Activated CD4-positive, alpha-beta memory T cell treated with anti-CD3 and anti-CD28 coated beads for 36 hours (primary cell): ENCODE measurements around the gene GPR37L1. TPM values are rescaled to one million over a fixed set of nuclear protein-coding genes. Genes with fewer than 3 reads are reported as not detected.
A peak's percentile ranks its signal among the peaks of the same experiment; 100 is the strongest.

ENCODE experiments used
- CTCF ChIA-PET: fragments of 350-600 bp; sonication (Branson Sonifier 250); formaldehyde crosslinking; loops from one replicate; lab custom pipeline; 2021; ENCODE audit warnings: antibody characterized with exemption, inconsistent platforms; lab: Charles Lee
- POLR2A ChIA-PET: fragments of 350-600 bp; sonication (Branson Sonifier 250); formaldehyde crosslinking; loops from one replicate; lab custom pipeline; 2021; ENCODE audit warnings: antibody characterized with exemption; lab: Charles Lee
- DNase-seq: peaks from one replicate; pipeline ENCODE4 v3.0.0-alpha.2; 2020
- H3K27ac Mint-ChIP-seq: one replicate; pipeline ENCODE4 v1.8.0; 2021; ENCODE audit warnings: mixed read lengths
- H3K27me3 Mint-ChIP-seq: one replicate; pipeline ENCODE4 v1.8.0; 2021; ENCODE audit warnings: mixed read lengths
- H3K36me3 Mint-ChIP-seq: one replicate; pipeline ENCODE4 v1.8.0; 2021; ENCODE audit warnings: mixed read lengths
- H3K4me1 Mint-ChIP-seq: one replicate; pipeline ENCODE4 v1.8.0; 2021; ENCODE audit warnings: low read depth, mixed read lengths
- H3K4me3 Mint-ChIP-seq: one replicate; pipeline ENCODE4 v1.8.0; 2021; ENCODE audit warnings: mild to moderate bottlenecking, mixed read lengths
- H3K9me3 Mint-ChIP-seq: one replicate; pipeline ENCODE4 v1.8.0; 2021; ENCODE audit warnings: mixed read lengths
- intact Hi-C: fragments of 100-400 bp; cut with micrococcal nuclease; formaldehyde crosslinking; loops from one replicate; pipeline ENCODE4 v1.15.1; 2023
- total RNA-seq, 2 experiments: library from RNA; stranded (reverse); gene quantifications; one replicate each; pipeline ENCODE4 v1.2.3, GENCODE V29; 2021

GPR37L1 gene
- total RNA-seq, 2 experiments from 2014 or later, result not detected

GRCh38 chr1:202150602-202151001 is 27.9 kb downstream of the GPR37L1 start:
- no peak for DNase-seq
- H3K9me3 Mint-ChIP-seq, result no peaks in the 10 kb centered on the region
- peak overlapping the region; percentile 44 for H3K27ac Mint-ChIP-seq
- CTCF ChIA-PET, result no interaction called here
- no peaks in the 10 kb centered on the region for H3K27me3 Mint-ChIP-seq
- intact Hi-C loops, result no loop called here
- POLR2A ChIA-PET, result interaction anchor here (0.6 kb wide), 1 partner anchor 43 kb away, joined by 3 read pairs; no protein-coding TSS in a partner anchor
- H3K4me3 Mint-ChIP-seq, result no peak overlapping the region
- peaks cover 64% of the 10 kb centered on the region for H3K36me3 Mint-ChIP-seq
- H3K4me1 Mint-ChIP-seq, result peaks cover 25% of the 10 kb centered on the region

- POLR2A ChIA-PET, result interaction anchor here (0.6 to 1.2 kb wide), 2 partner anchors 12 to 43 kb away, joined by 3 read pairs; no protein-coding TSS in a partner anchor
- CTCF ChIA-PET, result interaction anchor here (0.8 to 1.3 kb wide), 2 partner anchors 10 to 16 kb away, joined by 4 to 7 read pairs; partner anchors contain the start of gene PTPN7
- H3K36me3 Mint-ChIP-seq, result peaks cover 66% of the 10 kb centered on the region
Observed at GRCh38 chr1:202151045-202151444, 28.3 kb downstream of the GPR37L1 start.

DNA sequence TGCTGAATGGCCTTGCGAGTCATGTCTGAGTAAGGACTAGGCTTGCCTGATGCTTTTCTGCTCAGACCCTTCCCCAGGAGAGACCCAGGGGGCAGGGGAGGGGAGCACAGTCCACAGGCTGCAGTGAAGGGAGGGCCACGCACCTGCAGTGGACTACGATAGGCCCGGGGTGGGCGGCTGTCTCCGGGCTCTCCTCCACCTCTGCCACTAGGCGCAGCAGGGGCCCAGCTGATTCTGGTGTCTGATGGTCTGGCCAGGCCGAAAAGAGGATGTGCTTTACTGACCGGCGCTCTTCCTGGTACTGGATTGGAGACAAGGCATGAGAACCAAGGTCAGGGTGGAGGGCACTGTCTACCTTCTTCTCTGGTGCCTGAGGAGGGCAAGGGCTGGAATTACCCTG is 29.7 kb downstream of the GPR37L1 start:
- Mint-ChIP-seq H3K27ac (no peak overlapping the region), H3K27me3 (no peaks in the 10 kb centered on the region), H3K36me3 (peaks cover 73% of the 10 kb centered on the region), H3K4me1 (peaks cover 38% of the 10 kb centered on the region), H3K9me3 (no peaks in the 10 kb centered on the region), H3K4me3 (no peak overlapping the region)
- ChIA-PET CTCF (interaction anchor here (1.3 kb wide), 1 partner anchor 8 kb away, joined by 7 read pairs; the partner anchor contains the start of gene PTPN7), POLR2A (no interaction called here)
- intact Hi-C loops, result no loop called here
- DNase-seq, result no peak

More at GRCh38 chr1:202151045-202151444, 28.3 kb downstream of the GPR37L1 start:
- DNase-seq, result no peak
- intact Hi-C loops, result no loop called here
- no peaks in the 10 kb centered on the region for H3K27me3 Mint-ChIP-seq
- H3K27ac Mint-ChIP-seq, result no peak overlapping the region
- H3K4me3 Mint-ChIP-seq, result no peak overlapping the region
- peaks cover 26% of the 10 kb centered on the region for H3K4me1 Mint-ChIP-seq
- no peaks in the 10 kb centered on the region for H3K9me3 Mint-ChIP-seq

DNA sequence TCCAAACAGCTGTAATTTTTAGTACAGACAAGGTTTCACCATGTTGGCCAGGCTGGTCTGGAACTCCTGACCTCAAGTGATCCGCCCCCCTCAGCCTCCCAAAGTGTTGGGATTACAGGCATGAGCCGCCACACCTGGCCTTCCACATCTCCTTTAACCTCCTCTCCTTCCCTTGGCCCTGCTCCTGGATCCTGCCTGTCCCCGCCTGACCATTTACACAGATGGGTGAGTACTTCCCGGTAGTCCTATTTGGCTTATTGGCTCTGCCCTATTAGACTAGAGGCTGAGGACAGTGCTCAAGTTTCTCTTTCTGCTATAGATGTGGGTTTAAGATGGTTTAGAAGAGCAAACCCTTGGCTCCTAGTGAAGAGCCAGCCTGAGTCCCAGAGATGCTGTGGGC is 30.6 kb downstream of the GPR37L1 start:
- POLR2A ChIA-PET, result no interaction called here
- no peaks in the 10 kb centered on the region for H3K27me3 Mint-ChIP-seq
- DNase-seq, result no peak
- H3K9me3 Mint-ChIP-seq, result no peaks in the 10 kb centered on the region
- H3K27ac Mint-ChIP-seq, result peak overlapping the region; percentile 58
- H3K36me3 Mint-ChIP-seq, result peaks cover 75% of the 10 kb centered on the region
- no peak overlapping the region for H3K4me3 Mint-ChIP-seq
- H3K4me1 Mint-ChIP-seq, result peaks cover 46% of the 10 kb centered on the region
- intact Hi-C loops, result no loop called here
- CTCF ChIA-PET, result interaction anchor here (2.4 to 3.4 kb wide), 2 partner anchors 10 to 162 kb away, joined by 8 to 19 read pairs; no protein-coding TSS in a partner anchor

- no peak for DNase-seq
- Mint-ChIP-seq H3K9me3 (no peaks in the 10 kb centered on the region), H3K4me3 (no peak overlapping the region), H3K27me3 (no peaks in the 10 kb centered on the region), H3K4me1 (peaks cover 51% of the 10 kb centered on the region), H3K27ac (peak overlapping the region; percentile 75), H3K36me3 (peaks cover 75% of the 10 kb centered on the region)
- CTCF ChIA-PET, result interaction anchor here (0.6 to 3.4 kb wide), 17 partner anchors 8 to 326 kb away, joined by 3 to 21 read pairs (median 5); partner anchors contain the start of genes ARL8A and IPO9
- POLR2A ChIA-PET, result interaction anchor here (0.8 to 2.8 kb wide), 5 partner anchors 8 to 21 kb away, joined by 3 to 23 read pairs (median 5); partner anchors contain the start of gene ARL8A
- intact Hi-C loops, result no loop called here
Observed at GRCh38 chr1:202154148-202154765, 31.5 kb downstream of the GPR37L1 start.

- peaks cover 79% of the 10 kb centered on the region for H3K36me3 Mint-ChIP-seq
- H3K4me3 Mint-ChIP-seq, result no peak overlapping the region
- H3K4me1 Mint-ChIP-seq, result peaks cover 51% of the 10 kb centered on the region
- DNase-seq, result peak; percentile 65
- intact Hi-C loops, result no loop called here
- no peaks in the 10 kb centered on the region for H3K27me3 Mint-ChIP-seq
- H3K27ac Mint-ChIP-seq, result peak overlapping the region; percentile 75
- POLR2A ChIA-PET, result interaction anchor here (1.2 to 2.8 kb wide), 5 partner anchors 9 to 25 kb away, joined by 3 to 23 read pairs (median 5); partner anchors contain the start of gene ARL8A
- no peaks in the 10 kb centered on the region for H3K9me3 Mint-ChIP-seq
- CTCF ChIA-PET, result interaction anchor here (0.6 to 3.4 kb wide), 18 partner anchors 8 to 326 kb away, joined by 3 to 21 read pairs (median 5); partner anchors contain the start of genes ARL8A and IPO9
Observed at GRCh38 chr1:202154766-202155477, 32.2 kb downstream of the GPR37L1 start.

DNA sequence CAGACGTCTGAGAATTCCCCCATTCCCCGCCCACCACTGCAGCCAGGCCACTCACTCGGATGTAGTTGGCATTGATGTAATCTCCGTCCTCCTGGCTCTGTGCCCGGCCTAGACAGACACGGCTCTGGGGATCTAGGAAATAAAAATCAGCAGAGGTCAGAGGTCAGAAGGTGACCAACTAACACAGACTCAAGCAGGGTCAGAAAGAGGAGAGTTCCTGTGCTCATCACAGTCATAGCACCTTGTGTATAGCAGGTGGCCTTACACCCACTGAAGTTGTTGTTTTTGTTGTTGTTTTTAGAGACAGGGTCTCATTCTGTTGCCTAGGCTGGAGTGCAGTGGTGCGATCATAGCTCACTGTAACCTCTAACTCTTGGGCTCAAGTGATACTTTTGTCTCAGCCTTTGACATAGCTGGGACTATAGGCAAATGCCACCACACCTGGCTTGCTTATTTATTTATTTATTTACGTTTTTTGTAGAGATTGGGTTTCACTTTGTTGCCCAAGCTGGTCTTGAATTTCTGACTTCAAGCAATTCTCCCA is 32.8 kb downstream of the GPR37L1 start:
- POLR2A ChIA-PET, result interaction anchor here (1.2 to 2.8 kb wide), 4 partner anchors 9 to 24 kb away, joined by 3 to 23 read pairs (median 8); partner anchors contain the start of gene ARL8A
- peaks cover 76% of the 10 kb centered on the region for H3K36me3 Mint-ChIP-seq
- H3K4me3 Mint-ChIP-seq, result no peak overlapping the region
- intact Hi-C loops, result no loop called here
- DNase-seq, result no peak
- CTCF ChIA-PET, result interaction anchor here (0.6 to 3.4 kb wide), 16 partner anchors 7 to 259 kb away, joined by 3 to 21 read pairs (median 6); partner anchors contain the start of gene ARL8A
- peaks cover 50% of the 10 kb centered on the region for H3K4me1 Mint-ChIP-seq
- H3K9me3 Mint-ChIP-seq, result no peaks in the 10 kb centered on the region
- no peaks in the 10 kb centered on the region for H3K27me3 Mint-ChIP-seq
- peak overlapping the region; percentile 75 for H3K27ac Mint-ChIP-seq

GRCh38 chr1:202156590-202156989 is 33.9 kb downstream of the GPR37L1 start:
- ChIA-PET POLR2A (interaction anchor here (2.8 kb wide), 1 partner anchor 10 kb away, joined by 23 read pairs; the partner anchor contains the start of gene ARL8A), CTCF (interaction anchor here (1.3 to 3.4 kb wide), 5 partner anchors 9 to 159 kb away, joined by 4 to 19 read pairs (median 13); no protein-coding TSS in a partner anchor)
- intact Hi-C loops, result no loop called here

GRCh38 chr1:202157945-202158344 is 35.2 kb downstream of the GPR37L1 start:
- CTCF ChIA-PET, result interaction anchor here (2.5 kb wide), 1 partner anchor 23 kb away, joined by 7 read pairs; no protein-coding TSS in a partner anchor
- H3K4me3 Mint-ChIP-seq, result peak overlapping the region; percentile 89
- no peaks in the 10 kb centered on the region for H3K9me3 Mint-ChIP-seq
- H3K36me3 Mint-ChIP-seq, result peaks cover 60% of the 10 kb centered on the region
- H3K4me1 Mint-ChIP-seq, result peaks cover 66% of the 10 kb centered on the region
- POLR2A ChIA-PET, result no interaction called here
- DNase-seq, result no peak
- H3K27ac Mint-ChIP-seq, result peak overlapping the region; percentile 73
- intact Hi-C loops, result no loop called here
- H3K27me3 Mint-ChIP-seq, result no peaks in the 10 kb centered on the region

More at GRCh38 chr1:202156590-202156989, 33.9 kb downstream of the GPR37L1 start:
- no peak for DNase-seq
- peak overlapping the region; percentile 42 for H3K27ac Mint-ChIP-seq
- H3K4me1 Mint-ChIP-seq, result peaks cover 53% of the 10 kb centered on the region
- no peak overlapping the region for H3K4me3 Mint-ChIP-seq
- H3K27me3 Mint-ChIP-seq, result no peaks in the 10 kb centered on the region
- H3K36me3 Mint-ChIP-seq, result peaks cover 67% of the 10 kb centered on the region
- no peaks in the 10 kb centered on the region for H3K9me3 Mint-ChIP-seq

- DNase-seq, result peak; percentile 67
- Mint-ChIP-seq H3K9me3 (no peaks in the 10 kb centered on the region), H3K36me3 (peaks cover 51% of the 10 kb centered on the region), H3K27me3 (no peaks in the 10 kb centered on the region), H3K4me1 (peaks cover 72% of the 10 kb centered on the region), H3K27ac (peak overlapping the region; percentile 97), H3K4me3 (peak overlapping the region; percentile 89)
- ChIA-PET POLR2A (interaction anchor here (1.8 to 5.6 kb wide), 2 partner anchors 13 to 14 kb away, joined by 5 to 57 read pairs; partner anchors contain the start of gene ARL8A), CTCF (interaction anchor here (1.4 to 5.0 kb wide), 8 partner anchors 11 to 183 kb away, joined by 4 to 50 read pairs (median 12); partner anchors contain the start of genes LGR6 and UBE2T)
- intact Hi-C loops, result no loop called here
Observed at GRCh38 chr1:202158810-202159533, 36.3 kb downstream of the GPR37L1 start.
